Measurements from ENCODE around the gene RNF130.

GRCh38 chr5:180040287-180041214 is 31.0 kb downstream of the RNF130 start:
- TF ChIP-seq CTCF (IDR thresholded peaks at IDR 0.05) (no peak), POLR2A (IDR thresholded peaks at IDR 0.05) (no peak)

Data from lower leg skin (tissue), 3 donors.